Motor neuron (in vitro differentiated cells): Measurements from ENCODE around the gene STAG3. TPM values are rescaled to one million over a fixed set of nuclear protein-coding genes. Genes with fewer than 3 reads are reported as not detected.
"Not testable (repeated sequence)": the region's sequence is repeated elsewhere in the genome, so short reads cannot be mapped to it uniquely, and the experiment has no call there.

Experiments
- ATAC-seq, 8 experiments: fragments of 200-7000 bp; cut with Tn5 transposase; replicated peaks in 6 of 8; 2 replicates each; pipeline ENCODE4 v1.8.0; 2021; ENCODE audit warnings: mild to moderate bottlenecking in 8 of 8, moderate library complexity in 8 of 8
- H3K27ac ChIP-seq, 2 donors: fragments of 250-450 bp; sonication (Bioruptor Pico); 2 replicates each; pipeline ENCODE4 v1.9.0; 2021; ENCODE audit warnings: antibody characterized with exemption in 2 of 2, mild to moderate bottlenecking in 2 of 2, moderate library complexity in 1 of 2
- H3K4me1 ChIP-seq, 2 donors: fragments of 250-450 bp; sonication (Bioruptor Pico); replicated peaks in 1 of 2; 2 replicates each; pipeline ENCODE4 v1.6.1; 2021; ENCODE audit warnings: antibody characterized with exemption in 2 of 2, mild to moderate bottlenecking in 2 of 2, moderate library complexity in 1 of 2
- H3K4me3 ChIP-seq, 5 donors: fragments of 250-450 bp; sonication (Bioruptor Pico); 2 replicates each; pipeline ENCODE4 v1.9.0; 2021; ENCODE audit warnings: antibody characterized with exemption in 5 of 5, mild to moderate bottlenecking in 5 of 5, moderate library complexity in 4 of 5
- WGBS, 10 experiments: fragments of 450-650 bp; shearing (Covaris generic); methylation state at CpG; one replicate each; pipeline ENCODE4 v1.0.0; 2022; 5-methylcytosine and 5-hydroxymethylcytosine counted together
- in situ Hi-C, 9 experiments: fragments of 400-800 bp; cut with MboI; loops; one replicate each; pipeline ENCODE4 v1.15.0; 2021; ENCODE audit warnings: low sequenced_read_pairs in 9 of 9, low pct_unique_long_range_greater_than_20kb in 2 of 9; ENCODE audit not compliant: unreplicated experiment in 9 of 9
- total RNA-seq, 8 experiments: library from RNA; unstranded; fragments of 300-600 nt; gene quantifications; 2 replicates each; pipeline versions ENCODE4 v1.2.3 to v1.2.4, GENCODE V29; 2022

STAG3 gene
- total RNA-seq, 8 experiments from 2014 or later = 2.1 to 18.0 (median 7.5) TPM

GRCh38 chr7:100211342-100211780 is 33.6 kb downstream of the STAG3 start:
- no peak overlapping the region for H3K27ac ChIP-seq
- no peak for ATAC-seq
- WGBS, 10 experiments = 70 to 100% (median 93%) methylated on average over 2 to 7 of the region's 7 CpGs; no CpG with 5 or more reads in 2 of the 10 experiments

GRCh38 chr7:100212631-100213286 is 35.0 kb downstream of the STAG3 start:
- 43 to 100% (median 98%) methylated on average over 1 to 5 of the region's 5 CpGs; no CpG with 5 or more reads in 2 of the 10 experiments for WGBS, 10 experiments
- in situ Hi-C loops = loop anchor here in 1 of 9 experiments (10.0 kb wide), 1 partner anchor 68 kb away; the partner anchor contains the start of gene LAMTOR4
- Histone ChIP-seq H3K4me1 (peaks cover 0 to 5% of the 10 kb centered on the region in 2 donors), H3K27ac (no peak overlapping the region), H3K4me3 (no peak overlapping the region)
- ATAC-seq = no peak

More at GRCh38 chr7:100211342-100211780, 33.6 kb downstream of the STAG3 start:
- in situ Hi-C loops = loop anchor here in 1 of 9 experiments (10.0 kb wide), 1 partner anchor 67 kb away; the partner anchor contains the start of gene LAMTOR4
- Histone ChIP-seq H3K4me3 (no peak overlapping the region), H3K4me1 (peaks cover 0 to 5% of the 10 kb centered on the region in 2 donors)

- 57 to 83% (median 80%) methylated on average over 1 to 2 of the region's 6 CpGs; no CpG with 5 or more reads in 5 of the 10 experiments for WGBS, 10 experiments
- no peak for ATAC-seq
- Histone ChIP-seq H3K4me1 (peaks cover 0 to 5% of the 10 kb centered on the region in 2 donors), H3K4me3 (no peak overlapping the region), H3K27ac (no peak overlapping the region)
- in situ Hi-C loops = loop anchor here in 1 of 9 experiments (10.0 kb wide), 1 partner anchor 69 kb away; the partner anchor contains the start of gene LAMTOR4
Measured at GRCh38 chr7:100213672-100214071, 36.0 kb downstream of the STAG3 start.

GRCh38 chr7:100214356-100214755 is 36.6 kb downstream of the STAG3 start:
- 83 to 93% methylated on average over 1 to 3 of the region's 5 CpGs; no CpG with 5 or more reads in 8 of the 10 experiments for WGBS, 10 experiments

GRCh38 chr7:100215895-100216294 is 38.2 kb downstream of the STAG3 start:
- peaks cover 0 to 5% of the 10 kb centered on the region in 2 donors for H3K4me1 ChIP-seq
- WGBS, 10 experiments = 25 to 100% (median 78%) methylated on average over 1 to 5 of the region's 6 CpGs; no CpG with 5 or more reads in 3 of the 10 experiments
- no peak overlapping the region for H3K27ac ChIP-seq
- H3K4me3 ChIP-seq = no peak overlapping the region
- in situ Hi-C loops = loop anchor here in 1 of 9 experiments (10.0 kb wide), 1 partner anchor 71 kb away; the partner anchor contains the start of gene LAMTOR4
- ATAC-seq = no peak

More at GRCh38 chr7:100214356-100214755, 36.6 kb downstream of the STAG3 start:
- not testable (repeated sequence) for H3K4me3 ChIP-seq, ATAC-seq, H3K27ac ChIP-seq, H3K4me1 ChIP-seq
- in situ Hi-C loops = loop anchor here in 1 of 9 experiments (10.0 kb wide), 1 partner anchor 70 kb away; the partner anchor contains the start of gene LAMTOR4

- not testable (repeated sequence) for H3K4me3 ChIP-seq, H3K4me1 ChIP-seq, H3K27ac ChIP-seq
- in situ Hi-C loops = loop anchor here in 1 of 9 experiments (10.0 kb wide), 1 partner anchor 73 kb away; the partner anchor contains the start of gene LAMTOR4
- ATAC-seq = peak; percentile 11 to 71 (median 57)
- 0% methylated on average over 1 of the region's 5 CpGs; no CpG with 5 or more reads in 9 of the 10 experiments for WGBS, 10 experiments
Measured at GRCh38 chr7:100217934-100218333, 40.2 kb downstream of the STAG3 start.

GRCh38 chr7:100219271-100219737 is 41.6 kb downstream of the STAG3 start:
- no peak for ATAC-seq
- no peak overlapping the region for H3K4me3 ChIP-seq
- no peak overlapping the region for H3K27ac ChIP-seq
- 40 to 100% (median 88%) methylated on average over 1 to 5 of the region's 10 CpGs; no CpG with 5 or more reads in 6 of the 10 experiments for WGBS, 10 experiments
- H3K4me1 ChIP-seq = no peaks in the 10 kb centered on the region
- in situ Hi-C loops = loop anchor here in 1 of 9 experiments (10.0 kb wide), 1 partner anchor 75 kb away; the partner anchor contains the start of gene LAMTOR4

- in situ Hi-C loops = loop anchor here in 1 of 9 experiments (10.0 kb wide), 1 partner anchor 75 kb away; the partner anchor contains the start of gene LAMTOR4
- not testable (repeated sequence) for ATAC-seq, H3K4me1 ChIP-seq, H3K27ac ChIP-seq, H3K4me3 ChIP-seq
- WGBS, 10 experiments = no CpG with 5 or more reads among the region's 27 CpGs
Measured at GRCh38 chr7:100219801-100220585, 42.3 kb downstream of the STAG3 start, which contains the start of gene PVRIG. TSS of gene PVRIG (plus strand) at chr7:100219949. CDS start at chr7:100219971, 22 bp downstream.

- no peak for ATAC-seq
- no CpG with 5 or more reads among the region's 22 CpGs for WGBS, 10 experiments
- H3K27ac ChIP-seq = no peak overlapping the region
- in situ Hi-C loops = no loop called here
- no peaks in the 10 kb centered on the region for H3K4me1 ChIP-seq
- no peak overlapping the region for H3K4me3 ChIP-seq
Measured at GRCh38 chr7:100220586-100221230, 43.0 kb downstream of the STAG3 start.

- 40 to 96% (median 90%) methylated on average over 1 to 4 of the region's 5 CpGs; no CpG with 5 or more reads in 6 of the 10 experiments for WGBS, 10 experiments
- Histone ChIP-seq H3K27ac (no peak overlapping the region), H3K4me1 (no peaks in the 10 kb centered on the region), H3K4me3 (no peak overlapping the region)
- no peak for ATAC-seq
- in situ Hi-C loops = no loop called here
Measured at GRCh38 chr7:100221231-100221718, 43.6 kb downstream of the STAG3 start.

GRCh38 chr7:100221767-100222444 is 44.2 kb downstream of the STAG3 start:
- WGBS, 10 experiments = 86 to 93% methylated on average over 3 to 5 of the region's 14 CpGs; no CpG with 5 or more reads in 8 of the 10 experiments
- H3K4me1 ChIP-seq = peaks cover 0 to 5% of the 10 kb centered on the region in 2 donors
- in situ Hi-C loops = no loop called here
- ATAC-seq = no peak
- no peak overlapping the region for H3K27ac ChIP-seq
- no peak overlapping the region for H3K4me3 ChIP-seq
